HG02610 (cell line): ENCODE results near the gene PTPRR.

Experiments
- ATAC-seq: cut with Tn5 transposase; IDR thresholded peaks from one replicate; pipeline ENCODE4 v1.9.1; 2021; ENCODE audit warnings: mild to moderate bottlenecking, moderate library complexity; ENCODE audit not compliant: unreplicated experiment

PTPRR gene

GRCh38 chr12:70918321-70918720 is 2.2 kb downstream of the PTPRR start:
- no peak for ATAC-seq

GRCh38 chr12:70910666-70911065 is 9.9 kb downstream of the PTPRR start:
- no peak for ATAC-seq

GRCh38 chr12:70908978-70909377 is 11.6 kb downstream of the PTPRR start:
- no peak for ATAC-seq

- no peak for ATAC-seq
Observed at GRCh38 chr12:70907412-70907811, 13.1 kb downstream of the PTPRR start.

GRCh38 chr12:70895956-70896355 is 24.6 kb downstream of the PTPRR start:
- ATAC-seq: no peak

- no peak for ATAC-seq
Observed at GRCh38 chr12:70892593-70892992, 27.9 kb downstream of the PTPRR start.

- no peak for ATAC-seq
Observed at GRCh38 chr12:70890895-70891832, 29.4 kb downstream of the PTPRR start.

GRCh38 chr12:70885956-70886355 is 34.6 kb downstream of the PTPRR start:
- ATAC-seq: no peak

- no peak for ATAC-seq
Observed at GRCh38 chr12:70883855-70884254, 36.7 kb downstream of the PTPRR start.

GRCh38 chr12:70880744-70881143 is 39.8 kb downstream of the PTPRR start:
- no peak for ATAC-seq

GRCh38 chr12:70876952-70877351 is 43.6 kb downstream of the PTPRR start:
- no peak for ATAC-seq

GRCh38 chr12:70875628-70876027 is 44.9 kb downstream of the PTPRR start:
- ATAC-seq: no peak

- no peak for ATAC-seq
Observed at GRCh38 chr12:70854881-70855568, 65.5 kb downstream of the PTPRR start.

GRCh38 chr12:70854138-70854537 is 66.4 kb downstream of the PTPRR start:
- ATAC-seq: no peak

GRCh38 chr12:70853326-70853725 is 67.2 kb downstream of the PTPRR start:
- no peak for ATAC-seq

GRCh38 chr12:70852416-70853150 is 68.0 kb downstream of the PTPRR start:
- no peak for ATAC-seq

GRCh38 chr12:70849265-70849960 is 71.1 kb downstream of the PTPRR start:
- ATAC-seq: no peak

GRCh38 chr12:70847871-70848270 is 72.7 kb downstream of the PTPRR start:
- no peak for ATAC-seq

GRCh38 chr12:70845268-70845667 is 75.3 kb downstream of the PTPRR start:
- no peak for ATAC-seq

GRCh38 chr12:70843363-70843762 is 77.2 kb downstream of the PTPRR start:
- ATAC-seq: no peak

GRCh38 chr12:70842942-70843341 is 77.6 kb downstream of the PTPRR start:
- ATAC-seq: no peak
